Activated effector memory CD4-positive, alpha-beta T cell treated with Interleukin-2 at 50 U/mL for 16 hours (primary cell): Measurements from ENCODE around the gene PHLDA2.

ENCODE experiments used
- DNase-seq: peaks from one replicate; pipeline ENCODE4 v3.0.0-alpha.2; 2020

Gene PHLDA2

DNA sequence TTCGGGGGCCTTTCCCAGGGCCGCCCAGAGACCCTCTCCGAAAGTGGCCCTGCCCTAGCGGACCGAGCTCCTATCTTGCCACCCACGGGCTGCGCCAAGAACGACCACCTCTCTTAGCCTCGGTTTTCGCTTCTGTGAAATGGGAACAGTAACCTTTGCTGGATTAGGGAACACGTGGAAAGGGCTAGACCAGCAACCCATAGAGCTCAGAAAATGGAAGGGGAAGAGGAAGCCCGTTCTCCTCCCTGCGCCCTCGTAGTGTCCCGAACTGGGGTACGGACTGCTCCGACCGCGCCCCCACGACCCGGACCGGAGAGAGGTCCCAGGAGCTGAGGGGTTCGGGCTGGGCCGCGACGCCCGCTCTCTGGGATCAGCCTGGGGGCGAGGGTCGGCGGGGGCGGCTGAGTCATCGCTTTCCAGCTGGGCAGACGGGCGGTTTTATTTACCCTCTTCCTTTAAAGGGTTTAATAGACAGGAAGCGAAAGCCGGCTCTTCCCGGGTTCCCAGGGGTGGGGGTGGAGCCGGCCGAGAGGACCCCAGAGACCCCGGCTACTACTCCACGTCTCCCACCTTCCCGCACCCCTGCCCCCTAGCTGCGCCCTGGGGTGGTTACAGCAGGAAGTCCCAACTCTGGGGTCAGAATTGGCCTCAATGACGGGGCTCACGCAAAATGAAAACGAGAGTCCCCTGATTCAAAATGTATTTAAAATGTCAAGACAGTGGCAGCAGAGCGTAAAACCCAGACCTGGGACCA, 907 bp upstream of the PHLDA2 start:
- no peak for DNase-seq

DNA sequence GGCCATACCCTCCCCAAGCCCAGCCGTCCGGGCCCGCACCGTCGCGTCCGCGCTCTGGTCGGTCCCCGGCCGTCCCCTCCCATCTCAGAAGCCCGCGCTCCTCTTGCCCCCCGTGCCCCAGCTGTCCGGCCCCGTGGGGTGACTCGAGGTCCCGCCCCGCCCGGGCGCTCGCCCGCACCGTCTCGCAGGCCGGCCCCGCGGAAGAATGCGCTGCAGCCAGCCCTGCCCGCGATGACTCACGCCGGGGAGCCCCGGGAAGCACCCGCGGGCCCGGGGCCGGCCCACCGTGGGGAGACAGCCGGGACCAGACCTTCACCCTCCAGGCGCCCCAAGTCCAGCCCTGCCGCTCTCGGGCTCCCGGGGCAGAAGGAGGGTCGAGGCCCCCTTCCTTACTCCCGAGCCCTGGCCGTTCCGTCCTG, 320 bp upstream of the PHLDA2 start:
- no peak for DNase-seq

DNA sequence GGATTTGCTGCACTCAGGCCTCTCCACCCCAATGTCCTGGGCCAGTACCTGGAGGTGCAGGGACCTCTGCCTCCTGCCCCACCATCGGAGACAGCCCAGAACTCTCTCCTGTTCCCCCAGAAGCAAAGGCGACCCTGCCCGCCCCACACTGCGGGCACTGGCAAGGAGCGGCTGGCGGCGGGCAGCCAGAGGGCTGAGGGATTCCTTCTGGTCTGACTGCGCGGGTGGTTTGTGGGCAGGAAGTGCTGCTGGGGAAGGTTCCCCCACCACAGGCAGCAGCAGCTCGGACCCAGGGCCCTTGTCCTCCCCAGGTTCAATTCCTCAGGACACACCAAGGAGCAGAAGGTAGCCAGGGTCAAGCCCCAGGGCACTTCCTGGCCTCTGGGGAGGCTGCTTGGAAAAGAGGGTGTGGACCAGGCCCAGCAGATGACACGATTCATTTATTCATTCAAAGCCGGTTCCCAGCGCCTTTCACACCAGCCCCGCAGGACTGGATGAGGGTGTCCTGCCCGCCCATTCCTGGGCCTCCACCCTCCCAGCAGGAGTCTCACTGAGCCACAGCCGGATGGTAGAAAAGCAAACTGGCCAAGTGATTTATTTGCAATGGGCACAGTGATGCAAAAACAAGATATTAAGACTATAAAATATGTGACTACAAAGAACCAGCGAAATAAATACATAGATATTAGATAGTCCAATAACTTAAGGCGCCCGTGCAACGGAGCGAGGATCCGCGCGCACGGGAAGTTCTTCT, 1.2 kb downstream of the PHLDA2 start:
- no peak for DNase-seq

DNA sequence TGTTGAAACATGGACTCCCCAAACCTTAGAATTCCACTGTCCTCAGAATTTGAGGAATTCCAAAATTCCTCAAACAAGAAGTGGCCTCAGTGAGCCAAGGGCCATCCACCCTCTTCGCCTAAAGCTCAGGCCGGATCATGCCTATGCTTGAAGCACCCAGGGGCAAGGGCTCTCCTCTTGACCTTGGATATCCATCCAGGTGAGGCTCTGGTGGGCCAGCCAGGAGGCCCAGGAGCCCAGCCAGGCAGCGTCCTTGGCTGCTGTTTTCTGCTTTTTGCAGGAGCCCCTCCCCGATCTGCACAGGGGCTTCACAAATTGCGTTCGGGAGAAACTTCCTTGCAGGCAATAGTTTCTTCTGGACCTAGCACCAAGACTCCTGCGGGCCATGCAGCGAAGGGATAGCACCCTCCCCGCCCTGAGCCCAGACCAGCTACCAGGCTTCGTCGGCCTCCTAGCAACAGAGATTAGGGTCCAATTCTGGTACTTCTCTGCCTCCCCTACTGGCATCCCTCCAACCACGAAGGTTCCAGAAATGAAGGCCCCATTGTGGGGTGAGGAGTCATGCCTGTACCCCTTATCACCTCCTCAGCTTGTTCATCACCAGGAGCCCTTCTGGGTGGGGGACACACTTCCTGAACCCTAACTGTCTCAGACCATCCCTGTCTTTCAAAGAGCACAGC, 2.0 kb downstream of the PHLDA2 start:
- no peak for DNase-seq

DNA sequence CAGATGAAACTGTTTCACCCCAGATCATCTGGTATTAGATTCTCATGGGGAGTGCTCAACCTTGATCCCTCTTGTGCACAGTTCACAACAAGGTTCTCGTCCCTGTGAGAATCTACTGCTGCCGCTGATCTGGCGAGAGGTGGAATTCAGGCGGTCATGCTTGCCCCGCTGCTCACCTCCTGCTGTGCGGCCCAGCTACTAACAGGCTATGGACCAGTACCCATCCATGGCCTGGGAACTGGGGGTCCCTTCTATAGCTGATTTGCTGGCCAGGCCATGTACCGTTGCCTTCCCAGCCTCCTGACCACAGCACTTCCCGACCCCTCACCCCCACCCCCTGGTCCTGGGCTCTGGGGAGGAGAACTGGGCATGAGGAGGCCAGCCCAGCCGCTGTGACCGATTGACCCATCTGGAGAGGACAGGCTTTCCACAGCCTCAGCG, 2.6 kb downstream of the PHLDA2 start:
- no peak for DNase-seq

DNA sequence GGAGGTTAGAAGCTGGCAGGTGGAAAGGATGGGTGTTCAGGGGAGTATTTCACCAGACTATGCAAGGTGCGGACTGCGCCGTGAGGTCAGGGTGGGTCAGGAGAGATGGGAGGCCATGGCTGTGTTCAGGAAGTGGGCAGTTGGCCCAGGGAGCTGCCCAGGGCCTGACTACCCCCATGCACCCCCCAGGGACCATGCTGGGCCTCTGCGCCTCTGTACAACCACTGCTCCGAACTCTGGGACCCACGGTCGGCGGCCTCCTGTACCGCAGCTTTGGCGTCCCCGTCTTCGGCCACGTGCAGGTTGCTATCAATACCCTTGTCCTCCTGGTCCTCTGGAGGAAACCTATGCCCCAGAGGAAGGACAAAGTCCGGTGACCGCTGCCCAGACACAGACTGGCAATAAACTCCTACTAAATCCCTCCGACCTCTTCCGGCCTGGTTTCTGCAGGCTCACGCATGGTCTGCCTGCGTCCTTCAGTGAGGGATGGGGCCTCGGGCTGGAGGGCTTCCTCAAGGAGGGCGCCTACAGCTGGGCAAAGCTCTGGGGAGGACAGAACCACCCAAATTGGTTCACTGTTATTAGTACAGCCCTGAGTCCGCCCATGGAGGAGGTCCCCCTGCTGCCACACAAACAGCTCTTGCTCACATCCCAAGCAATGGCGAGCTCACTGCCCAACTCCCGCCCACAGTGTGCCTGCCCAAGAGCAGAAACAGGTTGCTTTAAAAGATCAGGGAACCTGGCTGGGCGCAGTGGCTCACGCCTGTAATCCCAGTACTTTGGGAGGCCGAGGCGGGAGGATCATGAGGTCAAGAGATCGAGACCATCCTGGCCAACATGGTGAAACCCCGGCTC, 4.2 kb downstream of the PHLDA2 start:
- no peak for DNase-seq

DNA sequence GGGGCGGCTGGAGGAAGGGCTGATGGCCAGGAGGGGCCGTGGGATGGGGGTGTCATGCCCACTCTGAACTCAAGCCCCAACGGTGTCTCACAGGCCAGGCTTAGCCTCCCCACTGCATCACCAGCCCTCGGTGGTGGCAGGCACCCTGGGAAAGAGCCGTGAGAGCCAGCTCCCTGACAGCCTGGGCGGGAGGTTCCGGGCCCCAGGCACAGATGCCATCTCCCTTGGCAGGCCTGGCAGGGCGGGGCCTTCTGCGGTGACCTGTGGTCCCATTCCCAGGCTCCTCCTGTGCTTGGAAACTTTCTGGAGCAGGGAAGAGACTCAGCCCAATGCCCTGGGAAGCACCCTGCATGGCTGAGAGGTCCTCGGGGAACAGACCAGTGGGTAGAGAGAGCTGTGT, 4.8 kb downstream of the PHLDA2 start:
- DNase-seq: no peak

DNA sequence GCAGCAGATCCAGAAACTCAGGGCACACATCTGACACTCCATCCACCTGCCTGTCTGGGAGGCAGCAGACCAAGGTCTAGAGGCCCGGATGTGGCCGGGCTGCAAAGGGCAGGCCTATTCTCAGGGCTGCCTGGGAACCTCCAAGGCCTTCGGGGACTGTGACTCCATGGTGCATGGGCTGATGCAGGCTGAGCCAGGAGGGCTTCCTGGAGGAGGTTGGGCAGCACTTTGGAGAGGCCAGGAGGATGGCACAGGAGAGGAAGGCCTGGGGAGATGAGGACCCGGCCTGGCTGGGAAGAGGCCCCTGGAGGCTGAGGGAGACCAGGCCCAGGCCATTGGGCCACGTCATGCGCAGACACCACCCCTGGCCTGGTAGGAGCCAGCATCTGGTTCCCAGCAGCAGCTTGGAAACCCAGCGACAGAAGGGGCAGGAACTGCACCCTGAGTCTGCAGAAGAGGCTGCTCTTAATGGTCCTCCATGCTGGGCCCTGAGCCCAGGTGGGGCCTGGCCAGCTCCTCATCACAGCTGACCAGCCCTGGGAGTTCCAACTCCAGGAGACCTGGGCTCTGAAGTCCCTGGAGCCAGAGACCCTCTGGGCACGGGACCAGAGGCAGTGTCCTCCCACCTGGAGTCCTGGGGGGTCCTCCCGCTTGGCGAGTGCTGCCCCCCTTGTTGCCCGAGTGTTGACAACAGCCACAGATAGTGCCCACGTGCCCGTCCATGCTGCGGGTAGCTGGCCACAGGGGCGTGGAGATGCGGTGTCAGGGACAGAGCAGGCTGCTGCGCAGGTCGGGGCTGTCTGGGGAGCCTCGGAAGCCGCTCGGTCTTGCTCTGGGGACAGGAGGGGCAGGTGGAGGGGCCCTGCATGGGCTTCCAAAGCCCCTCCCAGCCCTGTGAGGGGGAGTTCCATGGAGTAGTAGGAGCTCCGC, 5.5 kb downstream of the PHLDA2 start:
- no peak for DNase-seq

DNA sequence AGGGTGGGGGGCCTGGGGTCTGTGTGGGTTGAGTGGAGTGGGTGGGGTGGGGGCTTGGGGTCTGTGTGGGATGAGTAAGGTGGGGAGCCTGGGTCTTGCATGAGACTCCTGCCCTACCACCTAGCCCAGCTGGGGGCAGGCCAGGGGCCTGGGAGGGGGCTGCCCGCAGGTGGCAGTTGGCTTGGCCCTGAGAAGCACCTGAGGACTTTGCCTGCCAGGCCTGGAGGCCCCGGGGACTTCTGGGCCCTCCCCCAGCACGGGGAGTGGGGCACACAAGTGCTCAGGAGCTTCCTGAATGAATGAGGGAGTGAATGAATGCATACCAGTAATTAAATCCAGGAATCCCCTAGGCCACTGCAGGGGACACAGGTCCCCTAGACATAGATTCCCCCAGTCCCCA, 6.6 kb downstream of the PHLDA2 start:
- no peak for DNase-seq

DNA sequence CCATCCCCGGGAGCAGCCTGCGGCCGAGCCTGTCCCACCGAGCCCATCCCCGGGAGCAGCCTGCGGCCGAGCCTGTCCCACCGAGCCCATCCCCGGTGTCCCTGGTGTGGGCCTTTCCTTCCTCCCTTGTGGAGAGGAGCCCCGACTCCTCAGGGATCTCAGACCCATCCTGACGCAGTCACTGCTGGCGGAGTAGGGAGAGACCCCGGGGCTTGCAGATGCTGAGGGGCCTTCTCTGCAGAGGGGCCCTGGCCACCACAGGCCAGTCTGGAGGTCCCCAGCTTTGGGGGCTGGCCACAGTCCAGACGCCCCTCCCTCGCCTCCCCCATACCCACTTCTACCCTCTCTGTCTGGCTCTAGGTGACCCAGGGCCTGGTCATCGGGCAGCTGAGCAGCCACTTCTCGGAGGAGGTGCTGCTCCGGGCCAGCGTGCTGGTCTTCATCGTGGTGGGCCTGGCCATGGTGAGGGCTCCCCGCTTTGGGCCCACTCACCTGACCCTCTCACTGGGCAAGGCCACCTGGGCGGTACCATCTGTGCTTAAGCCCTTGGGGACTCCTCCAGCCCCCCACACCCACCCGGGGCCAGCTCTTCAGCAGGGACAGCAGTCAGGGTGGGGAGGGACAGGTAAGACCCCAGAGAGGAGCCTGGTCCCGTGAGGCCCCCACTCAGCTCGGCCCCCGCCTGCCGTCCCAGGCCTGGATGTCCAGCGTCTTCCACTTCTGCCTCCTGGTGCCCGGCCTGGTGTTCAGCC, 7.3 kb downstream of the PHLDA2 start:
- no peak for DNase-seq

DNA sequence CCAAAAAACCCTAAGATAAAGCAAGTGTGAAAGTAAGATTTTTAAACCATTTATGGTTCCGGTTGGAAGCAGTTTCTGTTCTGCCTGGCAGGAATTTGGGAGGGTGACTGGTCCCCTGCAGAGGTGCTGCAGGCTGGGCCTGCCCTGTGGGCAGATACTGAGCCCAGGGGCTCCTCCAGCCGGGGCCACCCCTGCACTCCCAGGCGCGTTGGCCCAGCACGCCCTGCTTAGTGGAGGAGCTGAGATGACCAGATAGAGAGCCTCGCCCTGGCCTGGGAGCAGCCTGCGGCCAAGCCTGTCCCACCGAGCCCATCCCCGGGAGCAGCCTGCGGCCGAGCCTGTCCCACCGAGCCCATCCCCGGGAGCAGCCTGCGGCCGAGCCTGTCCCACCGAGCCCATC, 8.0 kb downstream of the PHLDA2 start:
- DNase-seq: no peak

DNA sequence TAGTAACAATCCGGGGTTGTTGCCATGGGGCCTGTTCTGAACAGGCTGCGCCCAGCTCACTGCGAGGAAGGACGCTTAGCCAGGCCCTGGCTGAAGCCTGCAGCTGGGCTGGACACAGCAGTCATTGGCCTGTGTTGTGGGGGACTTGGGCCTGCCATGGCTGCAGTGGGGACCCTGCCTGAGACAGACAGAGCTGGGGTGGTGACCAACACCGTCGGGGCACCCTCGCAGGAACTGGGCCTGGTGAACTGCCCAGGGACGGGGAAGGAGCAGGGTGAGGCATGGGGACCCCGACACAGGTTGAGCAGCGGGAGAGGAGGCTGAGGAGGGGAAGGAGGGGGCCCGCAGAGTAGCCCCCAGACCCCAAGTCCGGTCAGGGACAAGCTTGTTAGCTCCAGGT, 8.9 kb downstream of the PHLDA2 start:
- DNase-seq: no peak

DNA sequence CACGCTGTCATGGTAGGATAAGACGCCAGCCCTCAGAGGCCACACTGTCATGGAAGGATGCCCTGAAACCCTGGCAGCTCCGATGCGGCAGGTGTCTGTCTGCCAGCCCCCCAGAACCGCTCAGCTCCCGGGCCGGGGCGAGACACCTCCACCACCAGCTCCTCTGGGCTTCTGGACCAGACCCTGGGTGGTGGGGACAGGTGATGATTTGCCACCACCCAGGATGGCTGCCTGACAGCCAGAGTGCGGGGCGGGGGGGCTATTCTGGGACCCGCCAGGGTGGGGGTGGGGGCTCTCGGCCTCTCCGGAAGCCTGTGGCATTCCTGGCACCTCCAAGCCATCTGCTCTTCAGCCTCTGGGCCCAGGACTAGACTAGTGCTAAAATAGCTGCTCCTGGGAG, 9.4 kb downstream of the PHLDA2 start:
- no peak for DNase-seq

DNA sequence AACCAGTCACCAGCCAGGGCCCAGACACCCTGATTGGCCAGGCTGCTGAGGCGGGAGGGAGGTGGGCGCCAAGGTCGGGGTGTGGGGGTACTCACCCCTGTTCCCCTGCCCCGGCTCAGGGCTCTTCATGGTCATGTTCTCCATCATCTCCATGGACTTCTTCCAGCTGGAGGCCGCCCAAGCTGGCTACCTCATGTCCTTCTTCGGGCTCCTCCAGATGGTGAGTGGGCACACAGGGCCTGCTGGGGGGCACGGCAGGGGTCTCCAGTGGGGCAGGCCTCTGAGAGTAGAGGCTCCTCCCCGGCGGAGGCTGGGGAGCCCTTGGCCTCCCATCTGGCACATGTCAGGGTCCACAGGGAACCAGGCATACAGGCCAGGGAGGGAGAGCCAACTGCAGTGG, 10.0 kb downstream of the PHLDA2 start:
- no peak for DNase-seq

DNA sequence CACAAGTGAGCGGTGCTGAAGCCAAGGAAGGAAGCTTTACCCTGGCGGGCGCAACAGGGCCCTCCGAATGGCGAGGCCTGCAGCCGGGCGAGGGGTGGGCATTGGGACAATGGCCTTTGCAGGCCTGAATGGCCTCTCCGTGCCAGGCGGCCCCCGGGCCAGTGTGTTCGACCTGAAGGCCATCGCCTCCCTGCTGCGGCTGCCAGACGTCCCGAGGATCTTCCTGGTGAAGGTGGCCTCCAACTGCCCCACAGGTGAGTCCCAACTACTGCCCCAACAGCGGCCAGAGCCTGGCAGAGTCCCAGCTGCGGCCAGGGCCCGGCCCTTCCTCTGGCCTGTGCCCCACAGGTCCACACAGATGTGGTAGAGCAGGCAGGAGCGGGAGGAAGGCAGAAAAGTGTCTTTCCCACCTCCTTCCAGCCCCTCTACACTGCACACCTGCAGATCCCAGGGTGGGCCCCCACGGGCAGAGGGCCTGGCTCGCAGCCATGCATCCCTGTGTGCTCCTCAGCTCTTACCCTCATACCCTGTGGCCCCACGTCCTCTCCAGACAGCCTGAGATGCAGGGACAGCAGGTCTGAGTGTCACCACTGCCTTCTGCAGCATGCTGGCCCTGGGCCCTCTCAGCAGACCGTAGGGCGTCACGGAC, 11.3 kb downstream of the PHLDA2 start:
- no peak for DNase-seq

DNA sequence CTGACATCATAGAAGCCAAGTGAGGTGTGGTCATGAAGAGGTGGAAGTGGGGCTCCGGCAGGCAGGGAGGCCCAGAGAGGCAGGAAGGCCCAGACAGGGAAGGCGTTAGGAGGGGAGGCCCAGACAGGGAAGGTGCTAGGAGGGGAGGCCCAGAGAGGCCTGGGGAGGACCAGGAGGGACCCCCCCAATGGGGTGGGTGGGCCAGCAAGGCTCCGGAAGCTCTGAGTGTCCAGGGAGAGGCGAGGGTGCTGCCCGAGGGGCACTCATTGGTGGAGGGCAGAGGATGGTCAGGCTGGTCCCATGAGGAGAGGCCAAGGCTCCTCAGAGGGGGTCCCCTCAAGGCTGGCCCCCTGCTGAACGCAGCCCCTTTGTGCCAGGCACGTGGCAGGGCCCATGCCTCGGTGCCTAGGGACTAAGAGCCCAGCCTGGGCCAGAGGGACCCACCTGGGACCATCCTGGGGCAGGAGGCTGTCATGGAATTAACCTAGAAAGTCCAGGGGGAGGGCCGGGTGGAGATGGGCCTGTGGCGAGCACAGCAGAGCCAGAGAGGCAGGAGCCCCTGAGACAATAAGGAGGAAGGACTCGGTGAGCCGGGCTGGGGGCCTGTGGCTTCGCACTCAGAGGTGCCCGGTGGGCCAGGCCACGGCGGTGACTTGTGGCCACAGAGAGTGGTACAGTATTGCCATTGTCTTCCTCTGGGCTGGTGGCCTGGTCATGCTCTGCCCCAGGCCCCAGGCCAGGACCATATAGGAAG, 12.2 kb downstream of the PHLDA2 start:
- no peak for DNase-seq

DNA sequence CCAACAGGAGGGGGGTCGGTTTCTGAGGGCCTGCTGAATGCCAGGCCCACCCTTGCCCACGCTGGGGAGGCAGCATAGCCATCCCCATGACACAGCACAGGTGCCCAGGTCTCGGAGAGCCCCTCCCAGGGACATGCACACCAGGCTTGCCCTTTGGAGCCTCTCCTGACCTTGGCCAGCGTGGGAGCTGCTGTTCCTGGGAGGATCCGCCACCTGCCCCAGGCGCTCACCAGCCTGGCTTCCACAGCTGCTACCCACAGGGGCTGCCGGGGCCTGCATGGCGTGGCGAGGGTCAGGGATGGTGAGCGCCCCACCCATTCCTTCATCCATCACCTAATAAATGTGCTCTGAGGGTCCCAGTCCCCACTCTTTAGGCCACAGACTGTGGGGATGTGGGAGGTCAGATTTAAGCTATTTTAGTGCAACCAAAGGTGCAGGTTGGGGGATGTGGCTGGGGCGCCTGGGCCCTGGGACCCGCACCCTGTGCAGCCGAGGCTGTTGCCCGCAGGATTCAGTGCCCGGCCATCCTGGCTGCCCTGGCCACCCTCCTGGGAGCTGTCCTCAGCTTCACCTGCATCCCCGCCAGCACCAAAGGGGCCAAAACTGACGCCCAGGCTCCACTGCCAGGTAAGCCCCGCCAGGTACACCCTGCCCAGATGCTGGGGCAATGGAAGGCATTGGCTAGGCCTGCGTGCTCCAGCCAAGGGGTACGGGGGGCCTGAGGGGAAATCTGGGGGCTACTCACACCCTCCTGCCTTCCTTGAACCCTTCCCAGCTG, 12.9 kb downstream of the PHLDA2 start:
- no peak for DNase-seq

DNA sequence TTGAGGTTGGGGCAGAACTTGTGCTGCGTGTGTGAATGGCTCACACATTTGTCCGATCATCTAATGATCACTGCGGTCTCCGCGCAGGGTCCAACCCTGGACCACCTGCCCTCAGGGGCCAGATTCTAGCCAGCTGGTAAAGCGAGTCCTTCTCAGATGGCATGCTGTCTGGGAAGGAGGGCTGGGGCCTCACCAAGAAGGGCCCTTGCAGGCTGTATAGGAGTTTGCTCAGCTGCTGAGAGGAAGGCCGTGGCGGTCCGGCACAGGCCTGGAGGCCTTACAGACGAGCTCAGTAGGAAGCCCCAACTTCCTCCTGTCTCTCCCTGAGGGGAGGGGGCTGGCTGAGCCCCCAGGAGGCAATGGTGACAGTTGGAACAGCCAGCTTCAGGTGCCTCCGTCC, 13.7 kb downstream of the PHLDA2 start:
- DNase-seq: no peak
